ACHN (cell line): ENCODE data around the gene KLHL22.
"Not testable (repeated sequence)": the region's sequence is repeated elsewhere in the genome, so short reads cannot be mapped to it uniquely, and the experiment has no call there.

ENCODE experiments used
- DNase-seq: peaks from one replicate; pipeline ENCODE4 v3.0.0-alpha.2; 2015
- in situ Hi-C: cut with HindIII; loops from 2 replicates; pipeline ENCODE4 v1.10.0; 2017; ENCODE audit warnings: low sequenced_read_pairs, low pct_ligation_motif_present, low pct_unique_long_range_greater_than_20kb

KLHL22 gene

GRCh38 chr22:20494978-20495860 lies at the start of gene KLHL22:
TSS of gene KLHL22 (minus strand) at chr22:20495795. CDS start at chr22:20489211, 6,584 bp downstream.
- DNase-seq: peak; percentile 46
- in situ Hi-C loops: no loop called here

- DNase-seq, in situ Hi-C loops: not testable (repeated sequence)
Observed at GRCh38 chr22:20545318-20545634, 49.7 kb upstream of the KLHL22 start.

- DNase-seq: no peak
- in situ Hi-C loops: no loop called here
Observed at GRCh38 chr22:20542736-20543135, 47.1 kb upstream of the KLHL22 start.

GRCh38 chr22:20542055-20542454 lies 46.5 kb upstream of the KLHL22 start:
- in situ Hi-C loops: no loop called here
- DNase-seq: no peak

- in situ Hi-C loops, DNase-seq: not testable (repeated sequence)
Observed at GRCh38 chr22:20538875-20539274, 43.3 kb upstream of the KLHL22 start.

- DNase-seq: no peak
- in situ Hi-C loops: no loop called here
Observed at GRCh38 chr22:20537983-20538382, 42.4 kb upstream of the KLHL22 start.

- in situ Hi-C loops: no loop called here
- DNase-seq: no peak
Observed at GRCh38 chr22:20537325-20537756, 41.7 kb upstream of the KLHL22 start.

- in situ Hi-C loops: no loop called here
- no peak for DNase-seq
Observed at GRCh38 chr22:20536590-20537324, 41.2 kb upstream of the KLHL22 start.

GRCh38 chr22:20533879-20534265 lies 38.3 kb upstream of the KLHL22 start:
- no peak for DNase-seq

GRCh38 chr22:20533095-20533878 lies 37.7 kb upstream of the KLHL22 start:
- in situ Hi-C loops: no loop called here
- DNase-seq: no peak

More at GRCh38 chr22:20533879-20534265, 38.3 kb upstream of the KLHL22 start:
- in situ Hi-C loops: no loop called here

GRCh38 chr22:20532256-20532993 lies 36.8 kb upstream of the KLHL22 start:
- in situ Hi-C loops: no loop called here
- no peak for DNase-seq

- in situ Hi-C loops: no loop called here
- DNase-seq: peak; percentile 91
Observed at GRCh38 chr22:20531404-20532201, 36.0 kb upstream of the KLHL22 start.

- in situ Hi-C loops: no loop called here
- no peak for DNase-seq
Observed at GRCh38 chr22:20531154-20531403, 35.5 kb upstream of the KLHL22 start.

GRCh38 chr22:20530368-20531153 lies 35.0 kb upstream of the KLHL22 start:
- in situ Hi-C loops: no loop called here
- peak; percentile 85 for DNase-seq

- in situ Hi-C loops: no loop called here
- no peak for DNase-seq
Observed at GRCh38 chr22:20528405-20528978, 32.9 kb upstream of the KLHL22 start.

- peak; percentile 80 for DNase-seq
- in situ Hi-C loops: no loop called here
Observed at GRCh38 chr22:20526628-20527355, 31.2 kb upstream of the KLHL22 start.
